GM19099 (cell line): ENCODE results near the gene ZMYM1.

Experiments used
- POLR2A ChIP-seq: IDR thresholded peaks from 3 replicates; pipeline ENCODE4 v1.6.1; 2011; ENCODE audit warnings: low read depth; ENCODE audit not compliant: insufficient read length; ENCODE audit errors: extremely low read depth

ZMYM1 gene

DNA sequence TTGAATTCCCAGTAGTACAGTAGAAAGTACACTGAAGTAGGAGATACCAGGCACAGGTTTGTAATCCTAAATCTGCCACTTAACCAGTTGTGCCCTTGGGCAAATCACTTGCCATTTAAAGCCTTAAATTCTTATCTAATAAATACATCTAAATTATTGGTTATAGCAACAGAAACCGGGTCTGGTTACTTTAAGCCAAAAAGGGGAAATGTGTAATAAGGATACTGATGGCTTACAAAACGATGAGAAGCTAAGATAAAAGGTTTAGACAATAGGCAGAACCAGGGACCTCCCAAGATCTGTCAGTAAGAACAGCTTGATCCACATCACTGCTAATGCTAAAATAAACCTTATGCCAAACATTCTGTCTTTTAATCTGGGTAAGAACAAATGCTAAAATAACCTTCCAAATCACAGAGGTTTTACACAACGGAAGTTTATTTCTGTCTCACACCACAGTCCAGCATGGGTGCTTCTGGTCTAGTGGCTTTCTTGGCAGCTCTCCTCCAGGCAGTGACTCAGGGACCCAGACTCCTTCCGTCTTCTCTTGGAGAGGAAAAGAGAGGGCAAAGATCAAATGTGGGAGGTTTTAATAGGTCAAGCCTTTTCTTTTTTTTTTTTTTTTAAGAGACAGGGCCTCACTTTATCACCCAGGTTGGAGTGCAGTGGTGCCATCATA, 16.5 kb upstream of the ZMYM1 start:
- no peak for TF ChIP-seq POLR2A

DNA sequence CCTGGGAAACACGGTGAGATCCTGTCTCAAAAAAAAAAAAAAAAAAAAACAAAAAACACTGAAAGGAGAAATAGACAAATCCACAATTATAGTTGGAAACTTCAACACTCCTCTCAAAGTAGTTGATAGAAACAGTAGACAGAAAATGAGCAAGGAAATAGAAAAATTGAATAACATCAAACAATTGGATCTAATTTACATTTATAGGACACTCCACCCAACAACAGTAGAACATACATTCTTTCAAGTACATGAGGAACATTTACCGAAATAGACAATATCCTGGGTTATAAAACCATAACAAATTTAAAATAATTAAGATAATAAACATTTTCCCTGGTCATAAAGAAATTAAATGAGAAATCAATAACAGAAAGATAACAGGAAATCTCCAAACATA, 14.9 kb upstream of the ZMYM1 start:
- TF ChIP-seq POLR2A, result no peak

GRCh38 chr1:35069746-35070145, 9.4 kb upstream of the ZMYM1 start:
- TF ChIP-seq POLR2A, result no peak

GRCh38 chr1:35073265-35073811, 5.8 kb upstream of the ZMYM1 start:
- TF ChIP-seq POLR2A, result no peak

DNA sequence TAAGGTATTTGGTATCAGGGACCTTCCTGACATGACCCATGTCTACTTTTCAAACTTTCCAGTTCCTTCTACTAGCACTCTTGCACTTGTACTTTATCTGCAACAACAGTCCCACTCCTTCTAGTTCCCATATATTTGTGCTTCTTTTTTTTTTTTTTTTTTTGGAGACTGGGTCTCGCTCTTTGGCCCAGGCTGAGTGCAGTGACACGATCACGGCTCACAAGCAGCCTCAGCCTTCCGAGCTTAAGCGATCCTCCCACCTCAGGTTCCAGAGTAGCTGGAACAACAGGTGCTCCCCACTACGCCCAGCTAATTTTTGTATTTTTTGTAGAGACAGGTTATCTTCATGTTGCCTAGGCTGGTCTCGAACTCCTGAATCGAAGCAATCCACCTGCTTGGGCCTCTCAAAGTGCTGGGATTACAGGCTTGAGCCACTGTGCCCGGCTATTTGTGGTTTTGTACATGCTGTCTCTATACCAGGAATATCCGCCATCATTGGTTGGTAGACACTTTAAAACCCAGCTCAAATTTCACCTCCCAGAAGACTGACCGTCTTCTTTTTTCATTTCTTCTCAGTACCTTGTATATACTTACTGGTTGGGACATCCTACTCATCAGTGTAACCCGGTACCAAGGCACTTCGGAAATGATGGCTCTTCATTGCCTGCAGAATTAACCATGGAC, 1.1 kb downstream of the ZMYM1 start:
- no peak for TF ChIP-seq POLR2A

- TF ChIP-seq POLR2A, result no peak
These were observed 6.2 kb downstream of the ZMYM1 start for GRCh38 chr1:35085421-35085820.

DNA sequence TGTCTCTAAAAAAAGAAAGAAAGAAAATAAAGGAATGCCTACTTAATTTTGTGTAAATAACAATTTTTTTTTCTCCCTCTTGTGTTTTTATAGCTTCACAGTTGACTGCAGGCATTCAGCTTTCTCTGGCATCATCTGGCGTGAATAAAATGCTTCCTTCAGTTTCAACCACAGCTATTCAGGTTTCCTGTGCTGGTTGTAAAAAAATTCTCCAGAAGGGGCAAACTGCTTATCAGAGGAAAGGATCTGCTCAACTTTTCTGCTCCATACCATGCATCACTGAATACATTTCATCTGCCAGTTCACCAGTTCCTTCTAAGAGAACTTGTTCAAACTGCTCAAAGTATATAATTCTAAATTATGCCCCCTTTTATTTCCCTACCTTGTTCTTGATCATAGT, 18.0 kb downstream of the ZMYM1 start:
- TF ChIP-seq POLR2A, result no peak

DNA sequence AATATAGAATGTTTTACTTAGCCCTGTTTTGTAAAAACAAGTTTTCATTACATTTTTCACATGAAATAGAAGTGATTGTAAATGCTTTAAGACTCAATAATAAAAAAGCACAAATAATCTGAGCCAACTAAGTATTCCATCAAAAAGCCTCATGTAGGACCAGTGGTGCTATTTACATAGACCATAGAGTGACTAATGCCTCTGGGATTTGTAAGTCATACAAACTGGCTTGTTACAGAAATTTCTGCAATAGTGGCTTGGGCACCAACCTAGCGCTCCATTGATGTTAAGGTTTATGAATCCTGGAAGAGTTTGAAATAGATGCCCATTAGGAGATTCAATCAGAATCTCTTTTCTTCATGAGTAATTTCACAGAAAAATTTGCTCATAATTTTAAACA, 31.9 kb downstream of the ZMYM1 start:
- no peak for TF ChIP-seq POLR2A

- TF ChIP-seq POLR2A, result no peak
These were observed 33.5 kb downstream of the ZMYM1 start for GRCh38 chr1:35112668-35113067.

DNA sequence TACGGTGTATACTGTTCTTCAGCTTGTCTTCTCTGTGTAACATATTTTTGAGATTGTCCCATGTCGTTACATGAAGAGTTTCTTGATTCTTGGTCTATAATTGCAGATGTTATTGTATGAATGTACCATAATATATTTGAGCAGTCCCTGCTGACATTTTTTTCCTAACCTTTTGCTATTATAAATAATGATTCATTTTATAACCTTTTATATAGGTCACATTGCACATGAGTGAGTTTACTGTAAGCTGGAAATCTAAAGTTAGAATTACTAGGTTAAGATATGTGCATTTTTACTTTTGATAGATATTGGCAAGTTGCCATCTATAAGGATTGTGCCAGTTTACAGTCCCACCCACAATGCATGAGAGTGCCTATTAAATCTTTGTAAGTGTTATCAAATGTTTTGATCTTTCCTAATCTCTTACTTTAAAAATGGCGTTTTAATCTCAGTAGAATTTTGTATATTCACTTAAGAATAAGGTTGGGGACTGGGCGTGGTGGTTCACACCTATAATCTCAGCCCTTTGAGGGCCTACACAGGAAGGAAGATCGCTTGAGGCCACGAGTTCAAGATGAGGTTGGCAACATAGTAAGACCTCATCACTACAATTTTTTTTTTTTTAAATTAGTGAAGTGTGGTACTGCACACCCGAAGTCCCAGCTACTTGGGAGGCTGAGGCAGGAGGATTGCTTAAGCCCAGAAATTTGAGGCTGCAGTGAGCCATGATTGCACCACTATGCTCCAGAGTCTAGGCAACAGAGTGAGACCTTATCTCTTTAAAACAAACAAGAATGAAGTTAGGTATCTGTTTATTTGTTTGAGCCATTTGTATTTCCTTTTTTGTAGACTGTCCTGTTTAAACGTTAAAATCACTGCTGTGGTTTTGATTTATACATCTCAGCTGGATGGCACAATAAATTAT, 36.5 kb downstream of the ZMYM1 start:
- TF ChIP-seq POLR2A, result no peak

GRCh38 chr1:35120458-35121133, 41.4 kb downstream of the ZMYM1 start:
- TF ChIP-seq POLR2A, result no peak

DNA sequence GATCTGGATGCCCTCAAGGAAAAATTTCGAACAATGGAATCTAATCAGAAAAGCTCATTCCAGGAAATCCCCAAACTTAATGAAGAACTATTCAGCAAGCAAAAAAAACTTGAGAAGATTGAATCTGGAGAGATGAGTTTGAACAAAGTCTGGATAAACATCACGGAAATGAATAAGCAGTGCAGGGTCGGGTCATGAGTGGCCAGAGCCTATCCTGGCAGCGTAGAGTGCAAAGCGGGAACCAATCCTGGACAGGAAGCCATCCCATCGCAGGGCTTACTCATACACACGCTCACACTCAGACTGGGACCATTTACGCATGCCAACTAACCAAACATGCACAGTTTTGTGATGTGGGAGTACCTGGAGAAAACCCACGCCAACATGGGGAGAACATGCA, 43.1 kb downstream of the ZMYM1 start:
- no peak for TF ChIP-seq POLR2A

GRCh38 chr1:35126546-35126945, 47.4 kb downstream of the ZMYM1 start:
- no peak for TF ChIP-seq POLR2A

GRCh38 chr1:35129080-35129479, 49.9 kb downstream of the ZMYM1 start:
- no peak for TF ChIP-seq POLR2A

- no peak for TF ChIP-seq POLR2A
These were observed 57.6 kb downstream of the ZMYM1 start for GRCh38 chr1:35136780-35137179.
